CD4-positive, alpha-beta T cell (primary cell): ENCODE measurements around the gene FAM149A. TPM values are rescaled to one million over a fixed set of nuclear protein-coding genes. Genes with fewer than 3 reads are reported as not detected.

ENCODE experiments used
- ATAC-seq: fragments of 200-7000 bp; cut with Tn5 transposase; one replicate; pipeline ENCODE4 v1.10.0; 2022; ENCODE audit warnings: mild to moderate bottlenecking; ENCODE audit not compliant: poor library complexity
- CTCF ChIA-PET: fragments of 350-600 bp; sonication (Branson Sonifier 250); formaldehyde crosslinking; loops from one replicate; lab custom pipeline; 2021; ENCODE audit warnings: antibody characterized with exemption, inconsistent platforms; lab: Charles Lee
- POLR2A ChIA-PET: fragments of 350-600 bp; sonication (Branson Sonifier 250); formaldehyde crosslinking; loops from one replicate; lab custom pipeline; 2021; ENCODE audit warnings: antibody characterized with exemption, inconsistent platforms; lab: Charles Lee
- DNase-seq, 14 experiments: peaks; one replicate each; pipeline ENCODE4 v3.0.0-alpha.2; 2013 to 2020; ENCODE audit warnings: mixed read lengths in 2 of 14
- H3K27ac ChIP-seq, 2 donors: one replicate each; pipeline versions ENCODE4 v1.5.1 to v1.7.0; 2013; ENCODE audit warnings: low read length in 2 of 2, low read depth in 1 of 2, mild to moderate bottlenecking in 1 of 2
- H3K27me3 ChIP-seq, 2 experiments: 1 replicate in 1 of 2; 2 replicates in 1 of 2; pipeline versions ENCODE4 v1.6.1 to v1.7.0; 2013; ENCODE audit warnings: low read length in 2 of 2, control low read depth in 1 of 2, mild to moderate bottlenecking in 1 of 2, moderate library complexity in 1 of 2; ENCODE audit not compliant: insufficient read depth in 2 of 2, control insufficient read depth in 1 of 2
- H3K36me3 ChIP-seq: one replicate; pipeline ENCODE4 v1.6.1; 2013; ENCODE audit warnings: low read length, control low read depth; ENCODE audit not compliant: insufficient read depth
- H3K4me1 ChIP-seq: one replicate; pipeline ENCODE4 v1.6.1; 2013; ENCODE audit warnings: low read length, control low read depth; ENCODE audit not compliant: insufficient read depth
- H3K4me3 ChIP-seq: one replicate; pipeline ENCODE4 v1.5.1; 2013; ENCODE audit warnings: mild to moderate bottlenecking, low read length, moderate library complexity
- H3K9me3 ChIP-seq, 2 experiments: 1 replicate in 1 of 2; 2 replicates in 1 of 2; pipeline versions ENCODE4 v1.6.1 to v1.7.0; 2013; ENCODE audit warnings: low read length in 2 of 2, mild to moderate bottlenecking in 2 of 2, control low read depth in 1 of 2, moderate library complexity in 1 of 2; ENCODE audit not compliant: control insufficient read depth in 1 of 2, insufficient read depth in 1 of 2
- H3K27ac Mint-ChIP-seq: one replicate; pipeline ENCODE4 v1.8.0; 2020; ENCODE audit warnings: mixed read lengths
- H3K27me3 Mint-ChIP-seq: one replicate; pipeline ENCODE4 v1.8.0; 2021; ENCODE audit warnings: mixed read lengths
- H3K36me3 Mint-ChIP-seq: one replicate; pipeline ENCODE4 v1.8.0; 2021; ENCODE audit warnings: low read depth, mixed read lengths
- H3K4me1 Mint-ChIP-seq: one replicate; pipeline ENCODE4 v1.8.0; 2021; ENCODE audit warnings: low read depth, mixed read lengths
- H3K4me3 Mint-ChIP-seq: one replicate; pipeline ENCODE4 v1.8.0; 2020; ENCODE audit warnings: mild to moderate bottlenecking, mixed read lengths
- H3K9me3 Mint-ChIP-seq: one replicate; pipeline ENCODE4 v1.8.0; 2020; ENCODE audit warnings: mixed read lengths
- intact Hi-C, 2 experiments: fragments of 100-400 bp; cut with DNase I in 1 of 2; cut with micrococcal nuclease in 1 of 2; formaldehyde crosslinking; loops; one replicate each; pipeline versions ENCODE4 v1.15.1 to v1.9.0; 2023 to 2025; cut with DNase I, micrococcal nuclease
- total RNA-seq, 174 experiments: library from RNA in 2 of 174; stranded (reverse) in 2 of 174; gene quantifications; one replicate each; pipeline ENCODE4 v1.2.3 and lab custom pipeline; 2021 to 2026
- TF ChIP-seq, protein P1 (sequence below): fragments of 200-600 bp; IDR thresholded peaks from one replicate; pipeline ENCODE4 v1.8.0; 2022; ENCODE audit warnings: antibody characterized with exemption, mild to moderate bottlenecking

The FAM149A gene
- total RNA-seq, 2 experiments from 2014 or later, result 0.61 to 1.1 TPM

DNA sequence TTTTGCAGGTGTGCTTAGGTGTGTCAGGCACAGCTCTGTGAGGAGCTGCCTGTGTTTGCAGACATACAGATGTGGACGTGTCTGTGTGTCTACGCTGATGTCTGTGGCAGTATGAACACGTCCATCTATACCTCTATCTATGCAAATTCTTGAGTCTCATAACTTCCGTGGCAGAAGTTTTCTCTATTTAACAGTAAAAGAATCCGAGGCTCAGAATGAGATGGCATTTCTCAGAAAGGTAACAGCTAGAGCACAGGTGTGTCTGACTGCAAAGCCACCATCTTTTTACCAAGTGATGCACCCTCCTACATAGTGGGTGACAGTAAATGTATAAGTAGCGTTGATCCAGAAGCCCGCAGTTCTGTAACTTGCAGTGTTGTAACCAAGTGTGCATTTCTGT, 47.0 kb downstream of the FAM149A start:
- H3K27ac ChIP-seq, result no peak overlapping the region
- H3K4me1 Mint-ChIP-seq, result no peaks in the 10 kb centered on the region
- H3K9me3 Mint-ChIP-seq, result no peaks in the 10 kb centered on the region
- no peak overlapping the region for H3K4me3 Mint-ChIP-seq
- DNase-seq (no peak), ATAC-seq (no peak)
- H3K36me3 Mint-ChIP-seq, result no peaks in the 10 kb centered on the region
- peaks cover 43% of the 10 kb centered on the region for H3K27me3 Mint-ChIP-seq
- H3K27ac Mint-ChIP-seq, result no peak overlapping the region
- POLR2A ChIA-PET, result no interaction called here
- H3K9me3 ChIP-seq, result no peaks in the 10 kb centered on the region
- H3K27me3 ChIP-seq, result peaks cover 3 to 17% of the 10 kb centered on the region in 2 experiments
- no peak overlapping the region for H3K4me3 ChIP-seq
- CTCF ChIA-PET, result no interaction called here
- no peaks in the 10 kb centered on the region for H3K36me3 ChIP-seq
- intact Hi-C loops, result no loop called here
- H3K4me1 ChIP-seq, result no peaks in the 10 kb centered on the region
- TF ChIP-seq, protein P1, sequence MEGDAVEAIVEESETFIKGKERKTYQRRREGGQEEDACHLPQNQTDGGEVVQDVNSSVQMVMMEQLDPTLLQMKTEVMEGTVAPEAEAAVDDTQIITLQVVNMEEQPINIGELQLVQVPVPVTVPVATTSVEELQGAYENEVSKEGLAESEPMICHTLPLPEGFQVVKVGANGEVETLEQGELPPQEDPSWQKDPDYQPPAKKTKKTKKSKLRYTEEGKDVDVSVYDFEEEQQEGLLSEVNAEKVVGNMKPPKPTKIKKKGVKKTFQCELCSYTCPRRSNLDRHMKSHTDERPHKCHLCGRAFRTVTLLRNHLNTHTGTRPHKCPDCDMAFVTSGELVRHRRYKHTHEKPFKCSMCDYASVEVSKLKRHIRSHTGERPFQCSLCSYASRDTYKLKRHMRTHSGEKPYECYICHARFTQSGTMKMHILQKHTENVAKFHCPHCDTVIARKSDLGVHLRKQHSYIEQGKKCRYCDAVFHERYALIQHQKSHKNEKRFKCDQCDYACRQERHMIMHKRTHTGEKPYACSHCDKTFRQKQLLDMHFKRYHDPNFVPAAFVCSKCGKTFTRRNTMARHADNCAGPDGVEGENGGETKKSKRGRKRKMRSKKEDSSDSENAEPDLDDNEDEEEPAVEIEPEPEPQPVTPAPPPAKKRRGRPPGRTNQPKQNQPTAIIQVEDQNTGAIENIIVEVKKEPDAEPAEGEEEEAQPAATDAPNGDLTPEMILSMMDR, result no peak

DNA sequence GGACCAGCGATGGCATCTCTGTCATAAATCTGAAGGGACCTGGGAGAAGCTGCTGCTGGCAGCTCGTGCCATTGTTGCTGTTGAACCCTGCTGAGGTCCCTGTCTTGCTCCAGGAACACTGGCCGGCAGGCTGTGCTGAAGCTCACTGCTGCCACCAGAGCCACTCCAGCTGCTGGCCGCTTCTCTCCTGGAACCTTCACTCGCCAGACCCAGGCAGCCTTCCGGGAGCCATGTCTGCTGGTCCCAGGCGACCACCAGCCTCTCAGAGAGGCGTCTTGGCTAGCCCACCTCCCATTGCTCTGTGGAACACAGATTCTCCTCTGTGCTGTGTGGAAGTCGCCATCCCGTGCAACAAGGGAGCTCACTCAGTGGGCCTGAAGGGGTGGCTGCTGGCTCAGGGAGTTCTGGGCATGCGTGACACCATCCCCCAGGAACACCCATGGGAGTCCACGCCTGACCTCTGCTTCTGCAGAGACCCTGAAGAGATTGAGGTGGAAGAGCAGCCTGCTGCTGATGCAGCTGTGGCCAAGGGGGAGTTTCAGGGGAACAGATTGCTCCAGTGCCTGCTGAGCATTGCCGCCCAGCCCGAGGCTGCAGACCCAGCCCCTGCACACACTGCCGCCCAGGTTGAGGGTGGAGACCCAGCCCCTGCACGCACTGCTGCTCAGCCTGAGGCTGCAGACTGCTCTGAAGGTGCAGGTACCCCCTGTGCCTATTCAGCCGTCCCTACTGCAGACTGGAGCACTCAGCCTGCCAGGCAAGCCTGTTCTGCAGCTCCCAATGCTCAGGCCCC, 53.7 kb downstream of the FAM149A start:
- Histone ChIP-seq H3K36me3 (no peaks in the 10 kb centered on the region), H3K9me3 (no peaks in the 10 kb centered on the region), H3K4me3 (no peak overlapping the region), H3K27ac (no peak overlapping the region), H3K27me3 (peaks cover 0 to 2% of the 10 kb centered on the region in 2 experiments), H3K4me1 (peaks cover 6% of the 10 kb centered on the region)
- DNase-seq (no peak), ATAC-seq (no peak)
- POLR2A ChIA-PET, result no interaction called here
- Mint-ChIP-seq H3K27me3 (peaks cover 12% of the 10 kb centered on the region), H3K4me3 (no peak overlapping the region), H3K9me3 (no peaks in the 10 kb centered on the region), H3K27ac (no peak overlapping the region), H3K36me3 (no peaks in the 10 kb centered on the region), H3K4me1 (no peaks in the 10 kb centered on the region)
- CTCF ChIA-PET, result no interaction called here
- intact Hi-C loops, result no loop called here
- TF ChIP-seq, protein P1, result no peak

DNA sequence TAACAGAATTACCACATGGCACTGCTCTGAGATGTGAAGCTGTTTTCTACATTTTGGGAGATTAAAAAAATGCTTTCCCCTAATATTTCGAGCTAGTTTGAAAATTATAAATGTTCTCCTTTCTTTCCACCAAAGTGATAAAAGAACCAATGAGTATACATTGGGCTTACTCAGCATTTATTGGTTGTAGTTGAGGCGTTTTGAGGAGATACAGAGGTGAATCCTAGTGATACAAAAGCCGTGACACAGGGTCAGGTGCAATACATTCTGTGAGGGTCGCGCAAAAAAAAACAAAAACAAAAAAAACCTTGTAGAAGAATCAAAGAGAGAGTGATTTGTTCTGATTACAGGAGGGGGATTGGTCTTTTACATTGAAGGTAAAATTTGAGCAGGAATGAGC, 54.5 kb downstream of the FAM149A start:
- Histone ChIP-seq H3K27me3 (peaks cover 0 to 2% of the 10 kb centered on the region in 2 experiments), H3K4me1 (peaks cover 6% of the 10 kb centered on the region), H3K9me3 (no peaks in the 10 kb centered on the region), H3K27ac (no peak overlapping the region), H3K36me3 (no peaks in the 10 kb centered on the region), H3K4me3 (no peak overlapping the region)
- no peak for ATAC-seq
- Mint-ChIP-seq H3K27ac (no peak overlapping the region), H3K4me1 (no peaks in the 10 kb centered on the region), H3K4me3 (no peak overlapping the region), H3K36me3 (no peaks in the 10 kb centered on the region), H3K9me3 (no peaks in the 10 kb centered on the region), H3K27me3 (peaks cover 4% of the 10 kb centered on the region)
- TF ChIP-seq, protein P1, result no peak
- intact Hi-C loops, result no loop called here
- POLR2A ChIA-PET, result no interaction called here
- DNase-seq, result no peak
- CTCF ChIA-PET, result no interaction called here
